Omental fat pad (tissue), 4 donors: Measurements from ENCODE around the gene LAMC1. TPM values are rescaled to one million over a fixed set of nuclear protein-coding genes. Genes with fewer than 3 reads are reported as not detected.
"Not testable (repeated sequence)": the region's sequence is repeated elsewhere in the genome, so short reads cannot be mapped to it uniquely, and the experiment has no call there.

Experiments used
- ATAC-seq: fragments of 150-250 bp; one replicate; pipeline ENCODE4 v1.9.1; 2016; ENCODE audit warnings: mild to moderate bottlenecking, moderate library complexity; ENCODE audit not compliant: low FRiP score
- DNase-seq: peaks from one replicate; pipeline ENCODE4 v3.0.0-alpha.2; 2019; ENCODE audit warnings: low spot score
- total RNA-seq, 4 donors: library from RNA; depleted of rRNA; stranded (reverse); fragments of >200 nt; gene quantifications; one replicate each; pipeline ENCODE4 v1.1.0, GENCODE V29; 2016
- TF ChIP-seq, protein P1 (sequence below), 3 donors: fragments of 450-650 bp; IDR thresholded peaks; one replicate each; pipeline ENCODE4 v1.5.1; 2016 to 2017; ENCODE audit warnings: antibody characterized with exemption in 3 of 3, mild to moderate bottlenecking in 3 of 3, moderate library complexity in 2 of 3

The LAMC1 gene
- total RNA-seq, 4 donors from 2014 or later = 377 to 829 (median 461) TPM

DNA sequence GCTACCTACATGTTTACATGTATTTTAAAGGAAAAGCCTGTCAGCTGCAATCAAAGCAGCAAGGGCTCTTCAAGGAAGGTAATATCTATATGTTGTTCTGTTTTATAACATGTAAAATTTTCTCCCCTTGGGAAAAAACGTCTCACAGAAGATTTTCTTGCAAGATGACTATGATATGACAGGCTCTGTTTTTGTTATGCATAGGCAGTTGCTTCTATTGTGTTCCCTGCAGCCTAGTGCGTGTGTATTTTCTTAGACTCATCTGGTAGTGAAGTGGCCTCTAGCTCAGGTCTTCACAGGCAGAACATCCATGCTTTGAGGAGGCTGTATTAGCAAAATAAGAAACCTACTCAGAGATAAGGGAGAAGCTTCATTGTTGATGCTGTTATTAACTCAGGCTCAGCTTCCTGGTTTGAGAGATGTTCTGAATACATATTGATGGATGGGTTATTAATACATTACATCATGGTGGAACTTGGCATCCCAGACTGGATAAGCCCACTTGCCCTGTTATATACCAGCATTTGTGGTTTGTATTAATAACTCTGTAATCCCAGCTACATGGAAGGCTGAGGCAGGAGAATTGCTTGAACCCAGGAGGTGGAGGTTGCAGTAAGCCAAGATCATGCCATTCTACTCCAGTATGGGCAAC, 35.8 kb downstream of the LAMC1 start:
- no peak for ATAC-seq
- TF ChIP-seq, protein P1, sequence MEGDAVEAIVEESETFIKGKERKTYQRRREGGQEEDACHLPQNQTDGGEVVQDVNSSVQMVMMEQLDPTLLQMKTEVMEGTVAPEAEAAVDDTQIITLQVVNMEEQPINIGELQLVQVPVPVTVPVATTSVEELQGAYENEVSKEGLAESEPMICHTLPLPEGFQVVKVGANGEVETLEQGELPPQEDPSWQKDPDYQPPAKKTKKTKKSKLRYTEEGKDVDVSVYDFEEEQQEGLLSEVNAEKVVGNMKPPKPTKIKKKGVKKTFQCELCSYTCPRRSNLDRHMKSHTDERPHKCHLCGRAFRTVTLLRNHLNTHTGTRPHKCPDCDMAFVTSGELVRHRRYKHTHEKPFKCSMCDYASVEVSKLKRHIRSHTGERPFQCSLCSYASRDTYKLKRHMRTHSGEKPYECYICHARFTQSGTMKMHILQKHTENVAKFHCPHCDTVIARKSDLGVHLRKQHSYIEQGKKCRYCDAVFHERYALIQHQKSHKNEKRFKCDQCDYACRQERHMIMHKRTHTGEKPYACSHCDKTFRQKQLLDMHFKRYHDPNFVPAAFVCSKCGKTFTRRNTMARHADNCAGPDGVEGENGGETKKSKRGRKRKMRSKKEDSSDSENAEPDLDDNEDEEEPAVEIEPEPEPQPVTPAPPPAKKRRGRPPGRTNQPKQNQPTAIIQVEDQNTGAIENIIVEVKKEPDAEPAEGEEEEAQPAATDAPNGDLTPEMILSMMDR (IDR thresholded peaks at IDR 0.05) = no peak
- no peak for DNase-seq

DNA sequence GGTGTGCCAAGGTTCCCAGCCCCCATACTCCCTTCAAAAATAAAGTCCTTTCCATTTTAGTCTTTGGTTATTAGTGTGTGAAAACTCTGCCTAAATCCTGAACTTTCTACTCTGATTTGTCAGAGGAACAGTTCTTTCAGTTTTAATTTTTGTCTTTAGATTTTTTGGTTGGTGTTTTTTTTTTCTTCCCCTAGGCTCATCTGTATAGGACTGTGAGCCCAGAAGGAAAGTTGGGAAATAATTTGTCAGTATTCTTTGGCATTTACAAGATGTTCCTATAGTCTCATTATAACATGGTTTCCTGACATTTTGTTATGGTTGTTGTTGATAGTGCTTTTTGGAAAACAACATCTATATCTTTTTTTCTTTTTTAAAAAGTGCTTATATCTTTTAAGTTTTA, 38.0 kb downstream of the LAMC1 start:
- DNase-seq = no peak
- ATAC-seq = no peak
- TF ChIP-seq, protein P1 (IDR thresholded peaks at IDR 0.05) = no peak

DNA sequence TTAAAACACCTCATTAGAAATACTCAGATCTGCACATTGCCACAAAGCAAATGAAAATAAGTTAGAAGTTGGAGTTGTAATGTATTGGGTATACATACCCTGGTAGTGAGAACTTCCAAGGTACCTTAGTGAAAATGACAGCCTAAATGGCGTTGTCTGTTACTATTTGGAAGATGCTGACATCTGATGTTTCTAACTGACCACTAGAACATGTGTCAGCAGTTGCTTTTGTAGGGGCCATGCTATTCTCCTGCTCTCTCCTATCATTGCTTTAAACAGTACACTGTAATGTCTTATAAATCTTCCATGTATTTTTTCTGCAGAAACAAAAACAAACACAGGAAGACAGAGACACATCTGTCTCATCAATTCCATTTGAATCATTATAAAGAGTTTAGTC, 40.1 kb downstream of the LAMC1 start:
- ATAC-seq (no peak), DNase-seq (no peak)
- TF ChIP-seq, protein P1 (IDR thresholded peaks at IDR 0.05) = no peak

DNA sequence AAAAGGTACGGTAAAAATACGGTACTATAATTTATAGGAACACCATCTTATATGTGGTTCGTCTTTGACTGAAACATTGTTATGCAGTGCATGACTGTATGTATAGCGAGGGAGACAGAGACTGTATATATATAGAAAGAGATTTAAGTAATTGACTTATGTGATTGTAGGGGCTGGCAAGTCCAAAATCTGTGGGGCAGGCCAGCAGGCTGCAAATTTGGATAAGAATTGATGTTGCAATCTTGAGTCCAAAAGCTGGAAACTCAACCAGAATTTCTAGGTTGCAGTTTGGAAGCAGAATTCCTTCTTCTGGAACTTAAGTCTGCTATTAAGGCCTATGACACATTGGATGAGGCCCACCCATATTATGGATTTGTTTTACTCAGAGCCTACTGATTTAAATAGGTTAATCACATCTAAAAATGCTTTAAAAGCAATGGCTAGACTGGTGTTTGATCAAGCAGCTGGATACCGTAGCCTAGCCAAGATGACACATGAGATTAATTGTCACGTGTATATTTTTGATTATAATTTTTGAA, 42.0 kb downstream of the LAMC1 start:
- ATAC-seq (no peak), DNase-seq (no peak)
- TF ChIP-seq, protein P1 (IDR thresholded peaks at IDR 0.05) = no peak

DNA sequence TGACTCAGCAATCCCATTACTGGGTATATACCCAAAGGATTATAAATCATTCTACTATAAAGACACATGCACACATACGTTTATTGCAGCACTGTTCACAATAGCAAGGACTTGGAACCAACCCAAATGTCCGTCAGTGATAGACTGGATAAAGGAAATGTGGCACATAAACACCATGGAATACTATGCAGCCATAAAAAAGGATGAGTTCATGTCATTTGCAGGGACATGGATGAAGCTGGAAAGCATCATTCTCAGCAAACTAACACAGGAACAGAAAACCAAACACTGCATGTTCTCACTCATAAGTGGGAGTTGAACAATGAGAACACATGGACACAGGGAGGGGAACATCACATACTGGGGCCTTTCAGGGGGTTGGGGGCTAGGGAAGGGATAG, 43.2 kb downstream of the LAMC1 start:
- not testable (repeated sequence) for ATAC-seq, DNase-seq

DNA sequence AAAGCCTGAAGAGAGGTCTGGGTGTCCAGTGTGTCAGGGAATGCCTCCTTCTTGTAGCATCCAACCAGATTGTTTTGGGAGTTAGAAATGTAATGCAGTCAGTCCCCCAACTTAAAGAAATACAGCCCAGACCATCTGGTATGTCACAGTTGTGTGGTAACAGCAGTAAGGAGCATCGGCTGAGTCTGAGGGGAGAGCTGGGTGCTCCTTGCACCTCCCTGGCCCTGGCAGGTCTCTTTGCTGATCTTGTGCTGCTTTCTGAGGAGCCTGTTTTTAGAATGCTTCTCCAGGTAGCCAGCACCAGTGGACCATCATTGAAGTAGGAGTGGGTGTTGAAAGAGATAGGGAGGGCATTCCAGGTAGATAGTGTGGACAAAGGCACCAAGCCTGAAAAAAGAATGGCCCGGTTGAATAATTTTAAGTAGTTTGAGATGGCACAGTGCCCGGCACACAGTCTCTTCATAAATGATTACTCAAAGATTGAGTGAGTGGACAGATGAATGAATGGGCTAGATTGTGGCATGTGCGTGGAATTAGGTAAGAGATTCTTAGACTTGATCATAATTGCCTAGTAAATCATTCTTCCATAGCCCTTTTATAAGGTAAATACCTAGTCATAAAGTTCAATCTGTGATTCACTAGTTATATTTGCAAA, 46.5 kb downstream of the LAMC1 start:
- no peak for DNase-seq
- ATAC-seq = no peak
- TF ChIP-seq, protein P1 (IDR thresholded peaks at IDR 0.05) = no peak

DNA sequence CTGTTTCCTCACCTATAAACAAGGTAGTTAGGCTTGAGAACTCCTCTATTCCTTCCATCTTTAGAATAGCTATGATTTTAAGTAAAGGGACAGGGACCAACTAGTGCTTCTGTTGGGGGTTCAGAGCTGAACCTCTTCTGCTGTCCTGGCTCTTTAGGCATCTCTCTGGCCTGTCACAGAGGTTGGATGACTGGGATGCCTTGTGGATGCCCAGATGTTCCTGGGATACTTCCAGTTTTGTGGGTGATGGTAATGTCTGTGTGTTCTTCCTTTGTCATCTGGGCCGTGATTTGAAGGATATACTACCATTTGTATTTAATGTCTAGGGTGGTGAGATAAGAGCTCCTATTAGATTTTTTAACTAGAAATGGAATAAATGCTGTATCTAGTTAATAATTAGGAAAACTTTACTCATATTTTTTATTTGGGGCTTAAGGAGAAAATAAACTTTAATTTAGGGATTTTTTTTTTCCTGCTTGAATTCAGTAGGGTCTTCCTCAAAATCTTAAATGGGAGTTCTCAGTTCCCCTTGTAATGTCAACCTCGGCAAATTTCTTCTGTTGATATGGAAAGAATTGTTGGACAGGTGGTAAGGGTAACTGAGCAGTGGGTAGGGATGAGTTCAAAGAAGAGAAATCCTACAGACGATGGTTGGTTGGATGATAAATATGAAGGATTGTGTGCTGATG, 47.2 kb downstream of the LAMC1 start:
- DNase-seq = no peak
- ATAC-seq = no peak
- TF ChIP-seq, protein P1 (IDR thresholded peaks at IDR 0.05) = no peak
